Measurements from ENCODE around the gene FGFRL1.

GRCh38 chr4:1052231-1052671 is 40.8 kb downstream of the FGFRL1 start:
- TF ChIP-seq CTCF (IDR thresholded peaks at IDR 0.05): no peak
- TF ChIP-seq POLR2A (IDR thresholded peaks at IDR 0.05): no peak
